Myocyte (in vitro differentiated cells): Measurements from ENCODE around the gene PRB4. TPM values are rescaled to one million over a fixed set of nuclear protein-coding genes. Genes with fewer than 3 reads are reported as not detected.
"Not testable (repeated sequence)": the region's sequence is repeated elsewhere in the genome, so short reads cannot be mapped to it uniquely, and the experiment has no call there.

ENCODE experiments used
- DNase-seq: peaks from one replicate; pipeline ENCODE4 v3.0.0-alpha.2; 2012; ENCODE audit warnings: low read depth
- polyA plus RNA-seq: library from polyadenylated mRNA; unstranded; fragments of >200 nt; gene quantifications from one replicate; pipeline ENCODE4 v1.2.1, GENCODE V29; 2012; ENCODE audit warnings: missing spikeins
- total RNA-seq: library from RNA; depleted of rRNA; stranded (reverse); fragments of >200 nt; gene quantifications from 2 replicates; pipeline ENCODE4 v1.2.3, GENCODE V29; 2014

Gene PRB4
- total RNA-seq, result not detected in 2 replicates
- polyA plus RNA-seq, result 0.30 TPM

GRCh38 chr12:11310336-11310735 is at the start of gene PRB4:
PRB4 (minus strand) TSS chr12:11310436; CDS start chr12:11310398, 38 bp downstream.
- no peak for DNase-seq

DNA sequence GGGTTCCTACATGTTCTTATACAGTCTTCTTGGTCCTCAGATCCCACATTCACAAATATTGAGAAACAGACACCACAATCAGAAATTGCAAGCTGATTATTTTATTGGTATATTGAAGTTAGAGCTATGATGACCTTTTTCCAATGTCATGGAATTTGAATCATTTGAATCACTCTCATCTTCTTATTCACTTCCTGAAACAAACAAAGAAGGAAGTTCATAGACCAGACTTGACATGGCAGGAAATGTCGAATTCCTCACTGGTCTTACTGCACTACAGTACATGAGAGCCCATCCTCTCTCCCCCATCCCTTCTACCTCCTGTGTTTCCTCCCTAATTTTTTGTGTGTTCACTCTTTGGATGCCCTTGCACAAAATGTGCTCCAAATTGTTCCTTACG is 41.5 kb upstream of the PRB4 start:
- not testable (repeated sequence) for DNase-seq

- no peak for DNase-seq
Measured at GRCh38 chr12:11348439-11348838, 38.2 kb upstream of the PRB4 start.

DNA sequence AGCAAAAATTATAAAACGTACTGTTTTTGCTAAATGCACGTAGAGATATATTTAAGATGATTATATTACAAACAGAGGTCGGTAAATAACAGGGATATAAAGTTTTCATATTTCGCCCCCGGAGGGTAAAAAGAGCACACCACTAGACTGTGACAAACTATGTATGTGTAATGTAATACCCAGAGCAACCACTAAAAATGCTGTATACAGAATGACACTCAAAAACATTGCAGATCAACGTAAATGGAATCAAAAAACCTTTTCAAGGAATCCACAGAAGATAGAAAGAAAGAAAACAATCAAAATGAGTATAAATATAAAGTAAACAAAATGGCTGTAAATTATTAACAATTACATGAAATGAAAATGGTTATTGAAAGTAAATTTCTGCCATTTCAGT is 37.6 kb upstream of the PRB4 start:
- no peak for DNase-seq

GRCh38 chr12:11344500-11344899 is 34.3 kb upstream of the PRB4 start:
- no peak for DNase-seq

DNA sequence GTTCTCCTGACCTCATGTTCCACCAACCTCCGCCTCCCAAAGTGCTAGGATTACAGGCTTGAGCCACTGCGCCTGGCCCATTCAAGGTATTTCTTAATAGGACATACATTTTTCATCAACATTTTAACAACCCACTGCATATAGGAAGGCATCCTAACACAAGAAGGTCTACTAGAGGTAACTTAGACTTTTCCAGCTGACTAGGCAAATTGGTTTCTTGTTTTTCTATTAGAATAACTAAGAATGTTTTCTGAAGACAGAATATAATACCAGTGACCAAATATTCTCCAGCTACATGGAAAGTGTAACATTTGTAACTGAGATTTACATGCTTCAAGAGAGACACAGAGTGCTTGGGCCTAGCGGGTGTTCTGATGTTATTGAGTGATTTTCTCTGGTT is 14.2 kb upstream of the PRB4 start:
- no peak for DNase-seq

- DNase-seq, result no peak
Measured at GRCh38 chr12:11321980-11322379, 11.7 kb upstream of the PRB4 start.

DNA sequence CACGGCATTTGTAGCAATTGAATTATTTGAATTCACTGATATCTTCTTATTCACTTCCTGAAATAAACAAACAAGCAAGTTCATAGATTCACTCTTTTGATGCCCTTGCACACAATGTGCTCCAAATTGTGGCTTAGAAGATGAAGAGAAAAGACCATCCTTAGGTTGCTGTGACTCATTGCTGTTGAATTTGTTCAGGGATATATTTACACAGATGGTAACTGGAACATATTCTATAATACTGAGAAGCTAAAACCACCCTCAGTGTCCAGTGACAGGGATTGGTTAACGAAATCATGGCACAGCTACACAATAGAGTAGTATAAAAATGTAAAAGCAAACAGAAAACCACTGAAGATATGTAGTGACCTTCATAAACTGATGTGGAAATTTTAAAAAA is 3.1 kb downstream of the PRB4 start:
- no peak for DNase-seq

- no peak for DNase-seq
Measured at GRCh38 chr12:11273449-11273848, 36.8 kb downstream of the PRB4 start.

DNA sequence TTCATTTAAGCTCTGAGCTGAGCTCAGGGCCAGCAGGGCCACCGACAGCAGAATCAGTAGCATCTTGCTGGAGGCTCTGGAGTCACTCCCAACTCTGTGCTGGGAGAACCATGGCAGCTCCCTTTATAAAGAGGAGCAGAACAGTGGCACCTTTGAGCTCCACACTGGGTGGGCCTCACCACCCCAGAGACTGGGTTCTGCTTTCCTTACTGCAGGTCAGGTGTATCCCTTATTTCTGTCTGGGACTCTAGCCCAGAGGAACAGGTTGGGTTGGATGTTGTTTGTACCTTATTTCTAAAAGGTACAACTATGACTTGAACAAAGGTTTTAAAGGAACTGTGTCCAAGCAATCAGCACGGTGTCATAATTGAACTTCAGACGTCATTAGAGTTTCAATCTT is 40.6 kb downstream of the PRB4 start, which contains the start of gene PRB3:
PRB3 (minus strand) TSS at position 101 of the 400 bp plus-strand sequence; CDS start at position 63, 38 bp downstream.
- DNase-seq, result no peak

GRCh38 chr12:11264501-11264900 is 45.7 kb downstream of the PRB4 start:
- DNase-seq, result no peak

Other genes starting within 250 kb of the PRB4 start
- gene TAS2R46, start 248.1 kb downstream of the PRB4 start, total RNA-seq, result 0.62 TPM in 1 of 2 replicates, not detected in the other
- 0.48 TPM in 1 of 2 replicates, not detected in the other for gene TAS2R43, start 218.1 kb downstream of the PRB4 start, total RNA-seq
- 1.1 and 1.5 TPM in 2 replicates for gene TAS2R30, start 175.8 kb downstream of the PRB4 start, total RNA-seq
- gene SMIM10L1, start 139.2 kb downstream of the PRB4 start, total RNA-seq, result 9.1 and 10.4 TPM in 2 replicates
- gene TAS2R42, start 123.5 kb downstream of the PRB4 start, total RNA-seq, result not detected in 2 replicates
- gene PRB3, start 40.7 kb downstream of the PRB4 start, total RNA-seq, result not detected in 2 replicates
- not detected in 2 replicates for gene PRB2, start 85.1 kb upstream of the PRB4 start, total RNA-seq